Skeletal muscle satellite cell (primary cell): Measurements from ENCODE around the gene CPAMD8.

ENCODE experiments used
- H3K27me3 ChIP-seq: 2 replicates; pipeline ENCODE4 v1.7.0; 2013; ENCODE audit warnings: low read length; ENCODE audit not compliant: control insufficient read depth, insufficient read depth
- H3K36me3 ChIP-seq: 2 replicates; pipeline ENCODE4 v1.7.0; 2013; ENCODE audit warnings: mild to moderate bottlenecking, control low read depth, low read length; ENCODE audit not compliant: insufficient read depth
- H3K4me1 ChIP-seq: 2 replicates; pipeline ENCODE4 v1.7.0; 2013; ENCODE audit warnings: low read length; ENCODE audit not compliant: control insufficient read depth, insufficient read depth
- H3K4me2 ChIP-seq: 2 replicates; pipeline ENCODE4 v1.7.0; 2013; ENCODE audit warnings: mild to moderate bottlenecking, low read length
- H3K4me3 ChIP-seq: 2 replicates; pipeline ENCODE4 v1.7.0; 2013; ENCODE audit warnings: low read length
- H3K9ac ChIP-seq: 2 replicates; pipeline ENCODE4 v1.7.0; 2013; ENCODE audit warnings: mild to moderate bottlenecking, low read depth, low read length, moderate library complexity
- H3K9me3 ChIP-seq: replicated peaks from 2 replicates; pipeline ENCODE4 v1.7.0; 2013; ENCODE audit warnings: mild to moderate bottlenecking, control low read depth, low read length

Gene CPAMD8

GRCh38 chr19:16928351-16928750 is 98.3 kb downstream of the CPAMD8 start:
- Histone ChIP-seq H3K27me3 (no peaks in the 10 kb centered on the region), H3K4me2 (no peak overlapping the region), H3K9me3 (peaks cover 3% of the 10 kb centered on the region), H3K36me3 (no peaks in the 10 kb centered on the region), H3K4me1 (no peaks in the 10 kb centered on the region), H3K4me3 (no peak overlapping the region), H3K9ac (no peak overlapping the region)

DNA sequence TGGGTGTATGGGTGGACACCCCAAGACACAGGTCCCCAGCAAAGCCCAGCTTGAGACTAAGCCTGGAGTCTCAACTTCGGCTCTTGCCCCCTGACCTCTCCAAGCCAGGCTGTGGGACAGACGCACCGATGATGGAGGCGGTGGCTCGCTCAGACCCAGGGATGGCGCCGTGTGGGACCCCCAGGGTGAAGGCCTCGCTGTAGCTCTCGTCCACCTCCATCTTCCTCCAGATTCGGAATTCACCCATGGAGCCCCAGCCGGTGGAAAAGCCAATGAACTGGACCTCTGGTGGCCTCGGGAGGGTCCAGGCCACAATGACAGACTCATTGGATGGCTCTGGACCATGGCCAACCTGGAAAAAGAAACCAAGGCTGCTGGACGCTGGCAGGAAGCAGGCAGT is 98.7 kb downstream of the CPAMD8 start:
- no peaks in the 10 kb centered on the region for H3K4me1 ChIP-seq
- H3K36me3 ChIP-seq: no peaks in the 10 kb centered on the region
- no peaks in the 10 kb centered on the region for H3K27me3 ChIP-seq
- no peak overlapping the region for H3K4me2 ChIP-seq
- no peak overlapping the region for H3K4me3 ChIP-seq
- peaks cover 3% of the 10 kb centered on the region for H3K9me3 ChIP-seq
- H3K9ac ChIP-seq: no peak overlapping the region

GRCh38 chr19:16922949-16923348 is 103.7 kb downstream of the CPAMD8 start:
- peaks cover 3% of the 10 kb centered on the region for H3K9me3 ChIP-seq
- H3K4me2 ChIP-seq: no peak overlapping the region
- H3K9ac ChIP-seq: no peak overlapping the region
- H3K4me1 ChIP-seq: peaks cover 3% of the 10 kb centered on the region
- no peaks in the 10 kb centered on the region for H3K27me3 ChIP-seq
- H3K36me3 ChIP-seq: no peaks in the 10 kb centered on the region
- no peak overlapping the region for H3K4me3 ChIP-seq

DNA sequence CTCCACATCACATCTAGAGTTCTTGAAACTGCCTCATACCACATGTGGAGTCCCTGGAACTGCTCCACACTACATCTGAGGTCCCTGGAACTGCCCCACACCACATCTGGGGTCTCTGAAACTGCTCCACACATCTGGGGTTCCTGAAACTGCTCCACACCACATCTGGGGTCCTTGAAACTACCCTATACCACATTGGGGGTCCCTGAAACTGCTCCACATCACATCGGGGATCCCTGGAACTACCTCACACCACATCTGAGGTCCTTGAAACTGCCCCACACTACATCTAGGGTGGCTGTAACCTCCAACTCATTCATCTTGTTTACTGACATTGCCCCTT is 104.0 kb downstream of the CPAMD8 start:
- peaks cover 3% of the 10 kb centered on the region for H3K9me3 ChIP-seq
- no peaks in the 10 kb centered on the region for H3K27me3 ChIP-seq
- H3K4me3 ChIP-seq: no peak overlapping the region
- no peak overlapping the region for H3K4me2 ChIP-seq
- H3K36me3 ChIP-seq: no peaks in the 10 kb centered on the region
- no peak overlapping the region for H3K9ac ChIP-seq
- peaks cover 3% of the 10 kb centered on the region for H3K4me1 ChIP-seq

- Histone ChIP-seq H3K4me3 (no peak overlapping the region), H3K4me1 (peaks cover 3% of the 10 kb centered on the region), H3K36me3 (no peaks in the 10 kb centered on the region), H3K9me3 (peaks cover 3% of the 10 kb centered on the region), H3K27me3 (no peaks in the 10 kb centered on the region), H3K4me2 (no peak overlapping the region), H3K9ac (no peak overlapping the region)
Measured at GRCh38 chr19:16921766-16922591, 104.6 kb downstream of the CPAMD8 start.

DNA sequence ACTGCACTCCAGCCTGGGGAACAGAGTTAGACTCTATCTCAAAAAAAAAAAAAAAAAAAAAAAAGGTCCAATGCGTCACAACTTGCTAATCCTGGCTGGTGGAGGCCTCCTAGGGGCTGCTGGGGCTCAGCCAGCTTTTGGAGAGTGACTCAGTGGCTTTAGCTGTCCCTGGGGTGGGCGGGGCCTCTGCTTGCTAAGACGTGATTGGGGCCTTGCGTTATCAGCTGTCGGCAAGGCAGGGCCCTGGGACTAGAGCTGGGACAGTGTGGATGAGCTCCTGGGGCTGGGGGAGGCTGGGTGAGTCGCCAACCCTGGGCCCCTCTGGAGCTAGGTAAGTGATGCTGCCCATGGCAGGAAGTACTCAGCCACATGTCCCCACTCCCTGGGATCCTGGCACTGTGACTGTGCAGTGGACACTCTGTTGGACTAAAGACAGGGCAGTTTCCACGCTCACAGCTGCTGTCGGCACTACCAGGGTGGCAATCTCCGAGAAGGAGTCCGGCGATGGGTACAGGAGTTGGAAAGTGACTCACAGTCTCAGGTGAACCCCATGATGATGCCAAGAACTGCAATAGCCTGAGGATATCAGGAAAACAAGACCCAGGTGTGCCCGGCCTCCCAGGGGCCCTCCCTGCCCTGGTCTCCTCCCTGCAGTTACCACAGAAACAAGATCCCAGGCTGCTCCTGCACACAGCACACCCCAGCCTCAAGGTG is 105.6 kb downstream of the CPAMD8 start:
- Histone ChIP-seq H3K4me1 (peaks cover 3% of the 10 kb centered on the region), H3K9me3 (no peaks in the 10 kb centered on the region), H3K36me3 (no peaks in the 10 kb centered on the region), H3K4me2 (no peak overlapping the region), H3K27me3 (no peaks in the 10 kb centered on the region), H3K9ac (no peak overlapping the region), H3K4me3 (no peak overlapping the region)

DNA sequence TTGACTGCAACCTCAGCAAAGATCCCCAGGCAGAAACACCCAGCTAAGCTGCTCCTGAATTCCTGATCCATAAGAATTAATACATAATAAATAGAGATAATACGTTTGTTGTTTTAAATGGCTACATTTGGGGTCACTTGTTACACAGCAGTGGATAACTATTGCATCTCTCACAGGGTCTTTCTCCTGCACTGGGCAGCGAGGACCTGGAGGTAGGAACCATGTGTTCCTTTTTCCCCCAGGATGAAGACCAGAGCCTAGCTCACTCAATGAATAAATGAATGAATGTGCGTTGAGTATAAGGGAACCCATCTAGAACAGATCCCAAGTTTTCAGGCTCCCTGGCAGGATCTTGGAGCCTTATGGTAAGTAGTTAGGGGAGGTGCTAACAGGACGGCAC is 107.1 kb downstream of the CPAMD8 start:
- no peak overlapping the region for H3K9ac ChIP-seq
- no peaks in the 10 kb centered on the region for H3K36me3 ChIP-seq
- peaks cover 4% of the 10 kb centered on the region for H3K9me3 ChIP-seq
- peaks cover 3% of the 10 kb centered on the region for H3K4me1 ChIP-seq
- H3K27me3 ChIP-seq: no peaks in the 10 kb centered on the region
- H3K4me2 ChIP-seq: no peak overlapping the region
- H3K4me3 ChIP-seq: no peak overlapping the region

DNA sequence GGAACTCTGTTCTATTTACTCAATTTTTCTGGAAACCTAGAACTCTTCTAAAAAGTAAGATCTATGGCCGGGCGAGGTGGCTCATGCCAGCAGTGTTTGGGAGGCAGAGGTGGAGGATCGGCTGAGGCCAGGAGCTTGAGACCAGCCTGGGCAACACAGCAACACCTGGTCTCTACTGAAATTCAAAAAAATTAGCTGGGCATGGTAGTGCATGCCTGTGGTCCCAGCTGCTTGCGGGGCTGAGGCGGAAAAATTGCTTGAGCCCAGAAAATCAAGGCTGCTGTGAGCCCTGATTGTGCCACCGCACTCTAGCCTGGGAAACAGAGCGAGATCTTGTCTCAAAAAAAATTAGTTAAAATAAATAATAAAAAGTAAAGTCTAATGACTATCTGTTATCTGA is 109.2 kb downstream of the CPAMD8 start:
- H3K4me1 ChIP-seq: peaks cover 3% of the 10 kb centered on the region
- peaks cover 12% of the 10 kb centered on the region for H3K9me3 ChIP-seq
- H3K4me2 ChIP-seq: no peak overlapping the region
- no peak overlapping the region for H3K4me3 ChIP-seq
- no peaks in the 10 kb centered on the region for H3K36me3 ChIP-seq
- H3K27me3 ChIP-seq: no peaks in the 10 kb centered on the region
- H3K9ac ChIP-seq: no peak overlapping the region

GRCh38 chr19:16915734-16916133 is 110.9 kb downstream of the CPAMD8 start:
- H3K4me3 ChIP-seq: no peak overlapping the region
- H3K36me3 ChIP-seq: no peaks in the 10 kb centered on the region
- no peak overlapping the region for H3K9ac ChIP-seq
- H3K9me3 ChIP-seq: peaks cover 12% of the 10 kb centered on the region
- no peaks in the 10 kb centered on the region for H3K27me3 ChIP-seq
- no peak overlapping the region for H3K4me2 ChIP-seq
- H3K4me1 ChIP-seq: no peaks in the 10 kb centered on the region

DNA sequence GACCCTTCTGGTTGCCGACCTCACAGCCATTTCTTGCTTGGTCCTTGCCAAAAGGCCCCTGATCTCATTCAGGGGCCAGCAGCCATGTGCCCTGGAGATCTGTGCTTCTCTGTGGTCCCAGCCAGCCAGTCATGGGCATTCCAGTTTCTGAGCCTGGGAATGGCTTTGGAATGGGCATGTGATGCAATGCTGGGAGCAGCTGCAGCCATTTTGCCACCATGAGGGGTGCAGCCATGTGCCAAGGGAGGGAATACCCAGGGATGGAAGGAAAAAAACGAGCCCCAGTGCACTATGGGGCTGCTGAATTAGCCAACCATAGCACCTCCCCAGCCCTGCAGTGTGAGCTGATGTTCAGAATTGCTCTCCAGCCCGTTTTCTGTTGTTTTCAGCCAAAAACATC is 111.5 kb downstream of the CPAMD8 start:
- H3K36me3 ChIP-seq: no peaks in the 10 kb centered on the region
- H3K4me1 ChIP-seq: no peaks in the 10 kb centered on the region
- H3K9me3 ChIP-seq: peaks cover 12% of the 10 kb centered on the region
- H3K4me3 ChIP-seq: no peak overlapping the region
- no peaks in the 10 kb centered on the region for H3K27me3 ChIP-seq
- no peak overlapping the region for H3K9ac ChIP-seq
- no peak overlapping the region for H3K4me2 ChIP-seq

DNA sequence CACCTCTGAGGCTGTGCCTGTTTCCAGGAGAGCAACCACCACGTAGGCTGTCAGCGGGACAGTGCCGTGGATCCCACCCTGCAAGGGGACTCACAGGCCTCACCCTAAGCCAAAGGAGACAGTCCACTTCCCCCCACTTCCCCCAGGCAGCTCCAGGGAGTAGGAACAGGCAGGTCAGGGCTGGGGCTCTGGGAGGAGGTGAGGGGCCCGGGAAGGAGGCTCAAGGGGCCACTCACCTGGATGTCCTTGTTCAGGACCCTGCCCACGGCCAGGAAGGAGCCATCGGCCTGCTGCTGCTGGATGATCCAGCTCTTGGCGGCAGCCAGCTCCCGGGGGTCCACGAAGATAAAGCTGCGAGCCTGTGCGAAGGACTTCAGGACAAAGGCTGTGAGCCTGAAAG is 112.2 kb downstream of the CPAMD8 start:
- H3K36me3 ChIP-seq: no peaks in the 10 kb centered on the region

GRCh38 chr19:16912780-16913179 is 113.8 kb downstream of the CPAMD8 start:
- peaks cover 12% of the 10 kb centered on the region for H3K9me3 ChIP-seq
- no peaks in the 10 kb centered on the region for H3K36me3 ChIP-seq
- no peak overlapping the region for H3K9ac ChIP-seq
- H3K4me2 ChIP-seq: no peak overlapping the region
- no peak overlapping the region for H3K4me3 ChIP-seq
- no peaks in the 10 kb centered on the region for H3K4me1 ChIP-seq
- H3K27me3 ChIP-seq: no peaks in the 10 kb centered on the region

More for the DNA sequence above, 112.2 kb downstream of the CPAMD8 start:
- no peak overlapping the region for H3K9ac ChIP-seq
- no peak overlapping the region for H3K4me3 ChIP-seq
- no peaks in the 10 kb centered on the region for H3K4me1 ChIP-seq
- peaks cover 12% of the 10 kb centered on the region for H3K9me3 ChIP-seq
- no peak overlapping the region for H3K4me2 ChIP-seq
- no peaks in the 10 kb centered on the region for H3K27me3 ChIP-seq
